HepG2 (cell line): ENCODE results near the gene MLN. TPM values are rescaled to one million over a fixed set of nuclear protein-coding genes. Genes with fewer than 3 reads are reported as not detected.

Source experiments
- ARNT ChIP-seq: fragments of 450-650 bp; IDR thresholded peaks from 2 replicates; pipeline ENCODE4 v1.6.1; 2017
- FOXC1 ChIP-seq: sonication (generic); formaldehyde crosslinking; IDR thresholded peaks from 2 replicates; pipeline ENCODE4 v1.8.0; 2022; ENCODE audit warnings: mild to moderate bottlenecking, missing genetic modification reagents, borderline replicate concordance
- HMG20A ChIP-seq: IDR thresholded peaks from 2 replicates; pipeline ENCODE4 v1.6.1; 2016; ENCODE audit warnings: borderline replicate concordance
- ISX ChIP-seq: sonication (generic); formaldehyde crosslinking; conservative IDR thresholded peaks from 2 replicates; pipeline ENCODE4 v1.5.0; 2020; ENCODE audit warnings: missing genetic modification reagents
- KDM2A ChIP-seq: sonication (generic); formaldehyde crosslinking; IDR thresholded peaks from 2 replicates; pipeline ENCODE4 v1.4.0; 2020; ENCODE audit warnings: low read depth, missing genetic modification reagents, borderline replicate concordance
- MAF1 ChIP-seq: sonication (generic); formaldehyde crosslinking; IDR thresholded peaks from 2 replicates; pipeline ENCODE4 v1.5.0; 2020; ENCODE audit warnings: missing genetic modification reagents, borderline replicate concordance
- MEIS1 ChIP-seq: sonication (generic); formaldehyde crosslinking; IDR thresholded peaks from 2 replicates; pipeline ENCODE4 v1.9.0; 2021; ENCODE audit warnings: mild to moderate bottlenecking, missing genetic modification reagents, moderate library complexity, borderline replicate concordance
- NCOA5 ChIP-seq: sonication (generic); formaldehyde crosslinking; IDR thresholded peaks from 2 replicates; pipeline ENCODE4 v1.4.0; 2020; ENCODE audit warnings: missing genetic modification reagents
- RBFOX2 ChIP-seq: fragments of 200-400 bp; formaldehyde crosslinking; IDR thresholded peaks from 2 replicates; pipeline ENCODE4 v1.6.1; 2017; ENCODE audit warnings: low read depth, mild to moderate bottlenecking, low read length
- RBM39 ChIP-seq: fragments of 200-400 bp; formaldehyde crosslinking; IDR thresholded peaks from one replicate; pipeline ENCODE4 v1.6.1; 2018; ENCODE audit warnings: antibody characterized with exemption, mild to moderate bottlenecking, low read depth, low read length; ENCODE audit not compliant: poor library complexity, severe bottlenecking
- RFXANK ChIP-seq: IDR thresholded peaks from 2 replicates; pipeline ENCODE4 v1.6.1; 2016
- THAP9 ChIP-seq: sonication (generic); formaldehyde crosslinking; IDR thresholded peaks from 2 replicates; pipeline ENCODE4; 2020; ENCODE audit warnings: missing genetic modification reagents, mild to moderate bottlenecking, borderline replicate concordance
- YEATS2 ChIP-seq: sonication (generic); formaldehyde crosslinking; IDR thresholded peaks from 2 replicates; pipeline ENCODE4 v1.4.0; 2020; ENCODE audit warnings: missing genetic modification reagents, borderline replicate concordance
- ZBTB37 ChIP-seq: sonication (generic); formaldehyde crosslinking; IDR thresholded peaks from 2 replicates; pipeline ENCODE4 v1.4.0; 2020; ENCODE audit warnings: mild to moderate bottlenecking, missing genetic modification reagents
- ZMYM3 ChIP-seq: sonication (generic); formaldehyde crosslinking; IDR thresholded peaks from 2 replicates; pipeline ENCODE4 v1.5.1; 2020; ENCODE audit warnings: mild to moderate bottlenecking, missing genetic modification reagents
- ZNF382 ChIP-seq: sonication (generic); formaldehyde crosslinking; IDR thresholded peaks from 2 replicates; pipeline ENCODE4 v1.5.0; 2020; ENCODE audit warnings: missing genetic modification reagents, mild to moderate bottlenecking, borderline replicate concordance
- ZNF441 ChIP-seq: sonication (generic); formaldehyde crosslinking; IDR thresholded peaks from 2 replicates; pipeline ENCODE4 v1.7.0; 2021; ENCODE audit warnings: missing genetic modification reagents, borderline replicate concordance
- ZSCAN12 ChIP-seq: sonication (generic); formaldehyde crosslinking; IDR thresholded peaks from 2 replicates; pipeline ENCODE4 v1.9.0; 2021; ENCODE audit warnings: mild to moderate bottlenecking, missing genetic modification reagents
- polyA plus RNA-seq, 8 experiments: library from polyadenylated mRNA; depleted of rRNA in 3 of 8; stranded (reverse) in 7 of 8; unstranded in 1 of 8; fragments of >200 nt; fragmentation: Illumina TruSeq in 4 of 8; extraction: Trizol in 4 of 8; gene quantifications; 2 replicates each; pipeline versions ENCODE4 v1.2.1 to v1.2.3, GENCODE V29; 2011 to 2016; ENCODE audit warnings: low read depth in 4 of 8, missing spikeins in 1 of 8, mixed read lengths in 1 of 8; ENCODE audit not compliant: insufficient read depth in 1 of 8
- total RNA-seq, 5 experiments: library from RNA; depleted of rRNA; stranded (reverse); fragments of >200 nt; fragmentation: Illumina TruSeq; extraction: Trizol; gene quantifications; 2 replicates each; pipeline ENCODE4 v1.2.3, GENCODE V29; 2016; ENCODE audit warnings: low read depth in 1 of 5
- TF ChIP-seq, protein P1 (sequence below): sonication (generic); formaldehyde crosslinking; IDR thresholded peaks from 2 replicates; pipeline ENCODE4 v1.4.0; 2020; ENCODE audit warnings: mild to moderate bottlenecking, missing genetic modification reagents
- TF ChIP-seq, protein P2 (sequence below): sonication (generic); formaldehyde crosslinking; IDR thresholded peaks from 2 replicates; pipeline ENCODE4 v1.5.0; 2020; ENCODE audit warnings: mild to moderate bottlenecking, missing genetic modification reagents

MLN gene
- total and polyA plus RNA-seq, 2 of the 13 experiments (the other 11 are each of a cell fraction or from before 2014, with no cell fraction given) = not detected

GRCh38 chr6:33787954-33788693 is 15.7 kb downstream of the MLN start (continued):
- TF ChIP-seq ISX (no peak), ZMYM3 (CRISPR knock-in tag) (no peak), HMG20A (CRISPR knock-in tag) (no peak), YEATS2 (peak; percentile 85; the same call in 1 of the 2 replicates), RFXANK (CRISPR knock-in tag) (no peak), RBM39 (peak; percentile 17), ZNF382 (CRISPR knock-in tag) (no peak), ZNF441 (no peak; the same call in 1 of the 2 replicates), MAF1 (0 out of 2 replicates have a peak, but pooled peaks have one; percentile 38), MEIS1 (CRISPR knock-in tag) (no peak; the same call in none of the 2 replicates), KDM2A (CRISPR knock-in tag) (peak; percentile 73), RBFOX2 (no peak), NCOA5 (CRISPR knock-in tag) (no peak), ZSCAN12 (no peak), FOXC1 (CRISPR knock-in tag) (no peak), ZBTB37 (CRISPR knock-in tag) (no peak), ARNT (no peak), THAP9 (CRISPR knock-in tag) (peak; percentile 67; the same call in 1 of the 2 replicates)
- TF ChIP-seq, protein P1, sequence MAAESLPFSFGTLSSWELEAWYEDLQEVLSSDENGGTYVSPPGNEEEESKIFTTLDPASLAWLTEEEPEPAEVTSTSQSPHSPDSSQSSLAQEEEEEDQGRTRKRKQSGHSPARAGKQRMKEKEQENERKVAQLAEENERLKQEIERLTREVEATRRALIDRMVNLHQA (CRISPR knock-in tag) = no peak
- TF ChIP-seq, protein P2, sequence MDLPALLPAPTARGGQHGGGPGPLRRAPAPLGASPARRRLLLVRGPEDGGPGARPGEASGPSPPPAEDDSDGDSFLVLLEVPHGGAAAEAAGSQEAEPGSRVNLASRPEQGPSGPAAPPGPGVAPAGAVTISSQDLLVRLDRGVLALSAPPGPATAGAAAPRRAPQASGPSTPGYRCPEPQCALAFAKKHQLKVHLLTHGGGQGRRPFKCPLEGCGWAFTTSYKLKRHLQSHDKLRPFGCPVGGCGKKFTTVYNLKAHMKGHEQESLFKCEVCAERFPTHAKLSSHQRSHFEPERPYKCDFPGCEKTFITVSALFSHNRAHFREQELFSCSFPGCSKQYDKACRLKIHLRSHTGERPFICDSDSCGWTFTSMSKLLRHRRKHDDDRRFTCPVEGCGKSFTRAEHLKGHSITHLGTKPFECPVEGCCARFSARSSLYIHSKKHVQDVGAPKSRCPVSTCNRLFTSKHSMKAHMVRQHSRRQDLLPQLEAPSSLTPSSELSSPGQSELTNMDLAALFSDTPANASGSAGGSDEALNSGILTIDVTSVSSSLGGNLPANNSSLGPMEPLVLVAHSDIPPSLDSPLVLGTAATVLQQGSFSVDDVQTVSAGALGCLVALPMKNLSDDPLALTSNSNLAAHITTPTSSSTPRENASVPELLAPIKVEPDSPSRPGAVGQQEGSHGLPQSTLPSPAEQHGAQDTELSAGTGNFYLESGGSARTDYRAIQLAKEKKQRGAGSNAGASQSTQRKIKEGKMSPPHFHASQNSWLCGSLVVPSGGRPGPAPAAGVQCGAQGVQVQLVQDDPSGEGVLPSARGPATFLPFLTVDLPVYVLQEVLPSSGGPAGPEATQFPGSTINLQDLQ (CRISPR knock-in tag) = no peak
